ENCODE results near the gene PCSK5.

GRCh38 chr9:75964427-75964826 is 74.0 kb downstream of the PCSK5 start:
- TF ChIP-seq CTCF (IDR thresholded peaks at IDR 0.05), result no peak
- no peak for TF ChIP-seq POLR2A (IDR thresholded peaks at IDR 0.05)
